GM11168 (cell line): ENCODE results near the gene PAFAH2.

Source experiments
- in situ Hi-C: fragments of 300-500 bp; cut with MboI; formaldehyde crosslinking; loops from one replicate; pipeline ENCODE4 v1.12.0; 2022; ENCODE audit warnings: low sequenced_read_pairs; ENCODE audit not compliant: unreplicated experiment

PAFAH2 gene

DNA sequence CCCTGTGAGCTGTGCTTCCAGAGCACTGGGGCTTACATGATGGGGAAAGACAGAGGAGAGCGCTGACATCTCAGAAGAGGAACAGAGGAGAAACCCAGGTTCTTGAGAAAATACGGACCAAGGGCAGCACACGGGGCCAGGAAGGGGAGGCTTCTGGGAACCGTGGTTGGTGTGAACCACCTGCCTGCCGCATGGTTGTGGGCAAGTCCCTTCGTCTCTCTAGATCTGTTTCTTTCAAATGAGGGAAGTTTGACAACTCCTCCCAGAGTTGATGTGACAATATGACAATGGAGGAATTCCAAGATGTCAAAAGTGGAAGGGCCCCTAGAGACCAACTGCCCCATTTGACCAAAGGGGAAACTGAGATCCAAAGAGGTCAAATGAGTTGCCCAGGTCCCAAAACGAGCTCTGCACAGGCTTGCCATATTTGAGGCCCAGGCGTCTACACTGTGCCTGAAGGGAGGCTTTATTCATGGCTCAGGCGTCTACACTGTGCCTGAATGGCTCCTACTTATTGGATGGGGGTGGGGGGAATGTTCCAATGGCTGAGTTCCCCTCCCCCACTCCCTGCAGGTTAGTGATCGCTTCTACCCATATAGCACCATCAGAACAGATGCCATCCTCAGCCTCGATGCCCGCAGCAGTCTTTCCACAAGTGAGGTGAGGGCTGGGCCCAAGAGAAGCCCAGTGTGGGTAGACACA is 34.9 kb upstream of the PAFAH2 start:
- in situ Hi-C loops: no loop called here

DNA sequence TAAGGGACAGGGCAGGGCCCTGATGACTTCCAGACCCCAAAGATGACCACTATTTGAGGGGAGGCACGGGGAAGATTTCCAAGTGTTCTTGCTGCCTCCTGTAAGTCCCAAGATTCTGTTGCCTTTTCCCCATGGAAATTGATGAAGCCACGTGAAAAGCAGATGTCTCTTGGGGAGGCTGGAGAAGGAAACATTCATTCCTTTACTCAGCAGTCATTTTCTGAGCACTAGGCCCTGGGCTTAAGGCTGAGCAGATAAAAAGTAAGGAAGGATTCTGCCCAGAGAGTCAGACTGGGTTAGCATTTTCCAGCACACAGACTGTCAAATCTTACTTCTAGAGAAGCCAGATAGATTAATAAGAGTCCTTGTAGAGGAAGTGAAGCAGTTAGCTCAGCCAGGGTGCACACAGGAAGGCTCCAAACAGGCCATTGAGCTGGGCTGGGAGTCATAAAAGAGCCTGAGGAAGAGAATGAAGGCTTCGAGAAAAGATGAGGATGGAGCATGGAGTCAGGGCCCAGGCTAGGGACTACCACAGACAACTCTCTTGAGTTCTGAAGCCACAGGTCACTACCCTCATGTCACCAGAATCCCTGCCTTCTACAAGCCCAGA is 33.9 kb upstream of the PAFAH2 start:
- in situ Hi-C loops: no loop called here

DNA sequence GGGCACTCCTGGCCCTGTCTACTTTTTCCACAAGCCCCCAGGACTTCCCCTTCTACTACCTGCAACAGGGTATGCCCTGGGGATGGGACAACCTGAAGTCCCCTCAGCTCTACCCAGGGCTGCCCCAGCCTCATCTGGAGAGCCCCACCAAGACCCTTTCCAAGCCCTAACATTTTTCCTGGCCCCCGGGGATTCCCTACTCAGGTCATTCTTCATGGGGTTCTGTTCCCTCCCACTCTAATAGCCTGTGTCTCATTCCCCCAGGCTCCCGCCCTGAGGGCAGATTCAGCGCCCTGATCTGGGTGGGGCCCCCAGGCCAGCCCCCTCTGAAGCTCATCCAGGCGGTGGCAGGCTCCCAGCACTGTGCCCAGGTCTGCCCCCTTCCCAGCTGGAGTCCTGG is 33.3 kb upstream of the PAFAH2 start:
- in situ Hi-C loops: no loop called here

DNA sequence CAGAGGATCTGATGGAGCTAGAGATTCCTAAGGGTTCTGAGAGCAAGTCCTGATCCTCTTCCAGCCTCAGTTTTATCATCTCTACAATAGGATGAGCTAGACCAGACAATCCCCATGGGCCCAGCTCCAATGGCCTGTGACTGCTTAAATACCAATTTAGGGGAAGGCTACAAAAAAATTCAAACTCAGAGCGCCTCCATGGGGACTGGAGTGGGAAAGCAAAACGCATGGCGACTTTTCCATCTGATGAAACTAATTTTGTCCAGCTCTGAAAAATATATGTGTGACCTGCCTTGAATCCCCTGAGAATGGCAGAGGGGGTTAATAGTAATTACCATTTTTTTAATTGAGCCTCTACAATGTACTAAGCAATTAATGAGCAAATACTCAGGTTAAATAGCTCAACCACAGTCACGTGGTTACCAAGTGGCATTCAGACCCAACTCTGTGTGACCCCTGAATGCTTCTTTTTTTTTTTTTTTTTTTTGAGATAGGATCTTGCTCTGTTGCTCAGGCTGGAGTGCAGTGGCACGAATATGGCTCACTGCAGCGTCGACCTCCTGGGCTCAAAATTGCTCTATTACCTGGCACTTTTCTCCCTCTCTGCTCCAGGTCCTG is 32.1 kb upstream of the PAFAH2 start:
- in situ Hi-C loops: no loop called here

DNA sequence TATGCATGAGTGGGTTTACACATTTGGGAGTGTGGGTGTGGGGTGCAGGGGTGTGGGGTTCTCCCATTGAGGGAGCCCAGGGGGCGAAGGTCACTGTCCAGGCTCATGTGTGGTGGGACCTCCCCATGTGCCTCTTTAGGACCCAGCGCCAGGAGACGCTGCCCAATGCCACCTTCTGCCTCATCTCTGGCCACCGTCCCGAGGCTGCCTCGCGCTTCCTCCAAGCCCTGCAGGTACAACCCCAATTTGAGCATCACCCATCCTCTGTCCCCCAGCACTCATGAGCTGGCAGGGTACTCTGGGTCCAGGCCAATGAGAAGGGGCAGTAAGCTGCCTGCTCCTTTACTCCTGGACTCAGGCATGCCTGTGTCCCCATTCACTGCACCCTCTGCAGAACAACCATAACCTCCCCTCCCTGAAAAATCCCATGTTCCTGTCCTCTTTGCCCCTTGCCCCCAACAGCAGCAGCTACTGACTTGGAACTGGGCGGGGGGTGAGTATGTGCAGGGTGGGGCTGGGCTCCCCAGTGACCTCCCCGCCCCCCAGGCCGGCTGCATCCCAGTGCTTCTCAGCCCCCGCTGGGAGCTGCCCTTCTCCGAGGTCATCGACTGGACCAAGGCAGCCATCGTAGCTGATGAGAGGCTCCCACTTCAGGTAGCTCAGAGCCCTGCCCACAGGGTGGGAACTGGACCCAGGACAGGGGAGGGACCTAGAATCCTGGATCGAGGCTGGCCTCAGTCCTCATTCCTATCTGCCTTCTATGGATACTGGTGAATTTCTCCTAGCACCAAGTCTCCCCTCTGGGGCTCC is 31.4 kb upstream of the PAFAH2 start:
- in situ Hi-C loops: no loop called here

DNA sequence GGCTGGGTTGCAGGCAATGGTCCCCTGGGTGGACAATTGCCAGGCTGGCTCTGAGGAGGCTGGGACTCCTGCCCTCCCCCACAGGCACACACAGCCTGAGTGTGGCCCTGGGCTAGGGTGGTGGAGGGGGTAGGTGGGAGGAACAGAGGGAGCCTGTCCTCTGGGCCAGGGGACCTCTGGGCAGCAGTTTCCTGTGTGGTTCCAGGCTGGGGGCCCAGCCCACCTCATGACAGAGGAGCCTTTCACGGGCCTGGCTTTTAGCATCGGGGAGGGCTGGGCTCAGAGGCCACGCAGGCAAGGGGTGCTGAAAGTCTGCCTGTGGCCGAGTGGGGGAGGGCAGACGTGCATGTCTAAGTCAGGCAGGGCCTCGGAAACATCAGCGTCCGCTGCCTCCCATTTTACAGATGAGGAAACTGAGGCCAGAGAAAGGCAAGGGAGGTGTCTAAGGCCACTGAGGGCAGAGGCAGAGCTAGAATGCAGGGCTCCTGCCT is 30.7 kb upstream of the PAFAH2 start:
- in situ Hi-C loops: no loop called here

DNA sequence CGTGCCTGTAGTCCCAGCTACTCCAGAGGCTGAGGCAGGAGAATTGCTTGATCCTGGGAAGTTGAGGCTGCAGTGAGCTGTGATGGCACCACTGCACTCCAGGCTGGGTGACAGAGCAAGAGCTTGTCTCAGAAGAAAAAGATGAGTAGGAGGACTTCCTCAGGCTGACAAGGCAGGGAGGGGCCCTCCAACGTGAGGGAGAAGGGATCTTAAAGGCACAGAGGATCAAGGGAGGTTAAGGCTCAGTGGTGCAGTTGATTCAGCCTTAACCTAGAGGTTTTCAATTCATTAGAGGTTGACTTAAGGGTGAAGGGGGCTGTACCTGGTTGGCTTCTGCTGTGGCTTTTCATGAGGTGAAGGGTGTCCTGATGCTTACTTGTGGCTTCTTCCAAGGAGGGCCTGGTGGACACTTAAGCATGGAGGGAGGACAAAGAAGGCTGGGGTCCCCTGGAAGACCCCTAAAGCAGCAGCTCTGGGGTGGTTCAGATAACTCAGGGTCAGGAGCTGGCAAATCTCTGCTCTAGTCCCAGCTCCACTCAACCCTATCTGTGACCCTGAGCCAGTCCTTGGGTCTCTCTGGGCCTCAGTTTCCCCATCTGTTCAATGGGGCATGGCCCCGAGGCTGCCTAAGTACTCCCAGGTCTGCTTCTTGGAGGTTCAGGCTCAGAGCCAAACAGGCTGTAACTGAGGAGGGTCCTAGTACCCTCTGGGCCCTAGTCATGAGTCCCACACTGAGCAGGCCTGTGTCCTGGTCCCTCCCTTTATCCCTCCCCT is 30.0 kb upstream of the PAFAH2 start:
- in situ Hi-C loops: no loop called here

DNA sequence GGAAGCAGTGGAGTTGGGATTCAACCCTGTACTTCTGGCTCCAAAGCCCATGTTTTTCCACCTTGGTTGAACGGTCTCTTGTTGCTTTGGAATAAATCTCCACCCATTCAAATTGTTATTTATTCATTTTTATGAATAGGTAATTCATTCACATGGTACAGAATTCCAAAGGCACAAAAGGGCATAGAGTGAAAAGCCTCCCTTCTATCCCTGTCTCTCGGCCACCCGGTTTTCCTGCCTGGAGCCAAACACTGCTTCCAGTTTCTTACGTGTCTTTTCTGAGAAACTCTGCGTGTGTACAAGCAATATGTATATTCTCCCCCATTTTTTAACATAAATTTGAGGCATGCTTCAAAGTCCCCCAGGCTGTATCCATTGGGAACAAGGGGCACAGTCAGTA is 27.7 kb upstream of the PAFAH2 start:
- in situ Hi-C loops: no loop called here

DNA sequence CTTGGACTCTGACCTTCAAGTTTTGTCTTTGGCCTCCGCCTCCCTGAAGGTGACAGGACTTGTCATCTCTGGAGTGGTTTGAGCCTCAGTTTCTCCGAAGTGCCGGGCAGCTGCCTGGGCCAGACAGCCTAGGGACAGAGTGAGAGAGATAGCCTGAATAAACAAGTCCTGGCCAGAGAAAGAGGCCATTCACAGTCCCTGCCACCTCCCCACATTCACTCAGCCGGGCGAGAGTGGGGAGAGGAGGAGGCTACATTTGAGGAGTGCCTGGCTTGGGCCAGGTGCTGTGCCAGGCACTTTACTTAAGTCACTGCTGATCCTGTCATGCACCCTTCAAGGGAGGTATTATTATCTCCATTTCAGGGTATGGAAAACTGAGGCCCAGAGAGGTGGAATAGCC is 27.2 kb upstream of the PAFAH2 start:
- in situ Hi-C loops: no loop called here

DNA sequence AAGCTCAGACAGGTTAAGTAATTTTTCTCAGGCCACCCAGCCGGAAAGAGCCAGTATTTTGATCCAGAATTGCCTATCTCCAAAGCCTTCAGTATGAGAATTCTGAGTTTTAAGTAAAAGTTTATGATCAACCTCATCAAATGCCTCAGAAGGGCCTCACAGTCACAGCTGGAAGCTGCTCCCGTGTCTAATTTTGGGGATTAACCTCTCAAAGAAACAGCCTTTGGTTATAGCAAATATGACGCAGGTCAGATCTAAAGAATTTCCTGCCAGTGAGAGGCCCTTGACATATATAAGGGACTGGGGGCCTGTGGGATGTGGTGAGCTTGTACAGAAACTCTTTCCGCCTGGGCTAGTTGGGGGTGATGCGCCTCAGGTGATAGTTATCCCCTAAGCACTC is 26.0 kb upstream of the PAFAH2 start:
- in situ Hi-C loops: no loop called here

DNA sequence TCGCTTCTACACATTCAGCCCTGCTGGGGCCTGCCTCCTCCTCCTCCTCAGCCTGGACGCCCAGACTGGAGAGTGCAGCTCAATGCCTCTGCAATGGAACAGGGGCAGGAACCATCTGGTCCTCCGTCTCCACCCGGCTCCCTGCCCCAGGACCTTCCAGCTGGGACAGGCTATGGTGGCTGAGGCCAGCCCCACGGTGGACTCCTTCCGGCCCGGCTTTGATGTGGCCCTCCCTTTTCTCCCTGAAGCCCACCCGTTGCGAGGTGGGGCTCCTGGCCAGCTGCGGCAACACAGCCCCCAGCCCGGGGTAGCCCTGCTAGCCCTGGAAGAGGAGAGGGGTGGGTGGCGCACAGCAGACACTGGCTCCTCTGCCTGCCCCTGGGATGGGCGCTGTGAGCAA is 25.1 kb upstream of the PAFAH2 start:
- in situ Hi-C loops: no loop called here

DNA sequence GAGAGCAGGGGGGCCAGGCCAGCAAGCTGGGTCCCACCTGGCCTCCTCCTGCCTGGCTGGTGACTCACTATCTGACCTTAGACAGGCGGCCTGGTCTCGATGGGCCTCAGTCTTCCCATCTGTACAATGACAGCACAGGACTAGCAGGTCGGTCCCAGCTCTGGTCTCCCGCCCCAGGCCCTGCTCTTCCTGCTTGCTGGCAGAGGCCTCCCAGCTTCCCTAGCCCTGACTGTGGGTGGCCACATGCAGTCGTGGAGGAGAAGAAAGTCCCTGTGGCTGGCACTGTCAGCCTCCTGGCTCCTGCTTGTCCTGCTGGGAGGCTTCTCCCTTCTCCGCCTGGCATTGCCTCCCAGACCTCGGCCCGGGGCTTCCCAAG is 24.5 kb upstream of the PAFAH2 start:
- in situ Hi-C loops: no loop called here

DNA sequence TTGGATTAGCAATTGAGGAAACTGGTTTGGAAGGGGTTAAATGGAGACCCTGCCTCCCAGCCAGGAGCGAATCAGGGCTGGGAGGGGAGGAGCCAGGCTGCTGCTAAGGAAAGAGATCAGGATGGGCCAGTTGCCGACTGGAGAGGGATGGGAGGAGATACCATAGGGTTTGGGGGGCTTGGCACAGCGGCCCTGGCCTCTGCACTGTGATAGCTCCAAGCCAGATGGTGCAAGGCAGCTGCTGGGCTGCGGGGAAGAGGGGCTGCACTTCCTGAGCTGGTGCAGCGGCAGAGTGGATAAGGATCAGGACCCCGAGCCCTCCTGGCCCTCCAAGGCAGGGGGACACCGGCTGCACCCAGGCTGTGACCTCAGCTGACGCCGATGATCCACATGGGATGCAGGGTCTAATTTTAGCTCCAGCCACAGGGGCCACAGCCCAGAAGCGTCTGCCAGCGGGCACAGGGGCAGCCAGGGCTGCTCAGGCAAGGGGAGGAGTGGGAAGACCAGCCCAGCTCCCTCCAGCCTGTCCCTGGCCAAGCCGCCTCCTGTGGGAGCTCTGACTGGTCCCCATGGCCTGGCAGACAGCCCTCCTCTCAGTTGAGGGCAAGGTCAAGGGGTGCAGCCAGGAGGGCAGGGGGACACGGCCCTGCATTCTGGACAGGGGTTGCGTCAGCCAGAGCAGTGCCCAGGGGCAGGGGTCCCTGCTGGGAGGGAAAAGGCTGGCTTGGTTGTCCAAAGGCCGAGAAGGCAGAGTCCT is 24.0 kb upstream of the PAFAH2 start, which contains the start of gene EXTL1:
EXTL1 (plus strand) TSS at position 129 of the 757 bp plus-strand sequence. CDS start 872 bp downstream, outside the sequence.
- in situ Hi-C loops: no loop called here

DNA sequence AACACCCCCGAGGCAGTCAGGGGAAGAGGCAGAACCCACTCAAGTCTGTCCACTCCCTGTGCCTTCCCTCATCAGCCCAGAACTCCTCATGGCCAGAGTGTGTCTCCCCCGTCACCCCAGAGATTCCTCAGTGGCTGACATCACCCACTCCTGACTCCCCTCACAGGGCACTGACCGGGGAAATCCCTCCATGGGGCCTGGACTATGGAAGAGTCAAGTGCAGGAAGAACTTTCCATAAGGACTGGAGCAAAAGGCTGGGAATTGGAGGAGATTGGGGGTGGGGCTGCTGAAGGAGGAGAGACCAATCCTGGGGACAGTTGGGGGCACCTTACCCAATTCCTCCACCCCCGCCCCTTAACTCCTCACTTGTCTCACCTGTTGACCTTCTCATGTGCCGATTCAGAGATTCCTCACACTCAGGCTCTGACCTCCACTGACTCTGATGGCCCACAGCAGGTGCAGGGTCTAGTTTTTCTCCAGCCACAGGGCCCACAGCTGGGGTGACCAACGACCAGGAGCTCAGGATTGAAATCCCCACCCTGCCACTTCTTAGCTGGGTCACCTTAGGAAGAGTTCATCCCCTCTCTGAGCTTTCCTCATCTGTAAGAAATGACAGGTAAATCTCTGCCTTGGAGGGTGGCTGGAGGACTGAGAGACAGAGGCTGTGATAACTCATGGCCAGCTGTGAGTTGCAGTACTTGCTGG is 23.2 kb upstream of the PAFAH2 start:
- in situ Hi-C loops: no loop called here

DNA sequence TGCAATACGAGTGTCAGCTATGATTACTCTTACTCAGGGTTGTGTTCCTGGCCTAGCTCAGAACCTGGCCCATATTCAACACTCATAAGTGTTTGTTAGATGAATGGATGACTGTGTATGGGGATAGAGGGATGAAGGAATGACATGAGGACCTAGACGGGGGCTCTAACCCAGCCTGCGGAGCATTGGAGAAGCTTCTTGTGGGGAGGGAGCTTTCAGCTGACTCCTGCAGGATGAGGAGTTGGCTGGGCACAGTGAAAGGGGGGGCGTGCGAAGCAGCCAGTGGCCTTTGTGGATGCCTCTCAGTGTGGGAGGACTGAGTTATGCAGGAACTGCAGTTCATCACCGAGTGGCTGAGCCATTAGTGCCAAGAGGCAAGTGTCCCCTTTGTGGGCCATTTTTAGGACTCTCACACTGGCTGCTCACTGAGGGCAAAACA is 22.5 kb upstream of the PAFAH2 start:
- in situ Hi-C loops: no loop called here

DNA sequence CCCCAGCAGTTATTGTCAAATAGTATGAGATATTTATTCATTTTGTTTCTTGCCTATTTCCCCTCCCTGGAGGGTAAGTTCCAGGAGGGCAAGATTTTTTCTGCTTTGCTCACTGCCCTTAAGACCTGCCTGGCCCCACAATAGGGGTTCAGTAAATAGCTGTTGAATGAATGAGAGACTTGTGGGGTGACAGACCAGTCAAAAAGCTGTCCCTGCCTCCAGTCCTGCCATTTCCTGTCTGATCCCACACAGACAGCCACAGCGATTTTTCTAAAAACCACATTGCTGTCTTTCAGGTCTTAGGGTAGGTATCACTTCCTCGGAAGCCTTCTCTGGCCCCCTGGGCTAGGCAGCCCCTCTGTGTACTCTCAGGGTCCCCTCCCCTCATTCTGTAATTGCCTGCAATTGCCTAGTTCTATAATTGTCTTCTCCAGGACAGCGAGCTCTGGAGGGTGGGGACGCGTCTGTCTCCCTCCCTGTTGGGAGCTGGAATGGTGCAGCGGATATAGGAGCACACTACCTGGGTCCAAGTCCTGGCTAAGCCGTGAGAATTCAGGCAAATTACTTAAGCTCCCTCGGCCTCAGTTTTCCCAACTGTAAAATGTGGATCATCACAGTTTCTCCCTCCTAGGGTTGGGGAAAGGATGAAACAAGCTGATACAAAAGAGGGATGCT is 21.9 kb upstream of the PAFAH2 start:
- in situ Hi-C loops: no loop called here

DNA sequence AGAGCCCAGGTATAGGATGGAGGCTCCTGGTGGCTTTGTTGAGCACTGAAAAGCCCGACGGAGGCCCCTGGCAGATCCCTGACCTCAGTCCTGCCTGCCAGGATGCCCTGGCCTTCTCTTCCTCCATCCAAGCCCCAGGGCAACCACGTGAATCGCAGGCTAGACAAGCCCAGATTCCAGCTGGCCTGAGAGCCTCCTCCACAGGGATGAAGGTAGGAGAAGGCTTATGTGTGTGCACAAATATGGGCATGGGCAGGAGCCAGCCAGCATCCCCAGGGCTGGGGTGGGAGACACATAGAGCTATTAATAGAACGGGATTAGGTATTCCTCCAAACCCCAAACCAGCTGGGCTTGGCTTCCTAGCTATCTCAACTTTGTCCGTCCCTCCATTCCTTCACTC is 19.7 kb upstream of the PAFAH2 start:
- in situ Hi-C loops: no loop called here

DNA sequence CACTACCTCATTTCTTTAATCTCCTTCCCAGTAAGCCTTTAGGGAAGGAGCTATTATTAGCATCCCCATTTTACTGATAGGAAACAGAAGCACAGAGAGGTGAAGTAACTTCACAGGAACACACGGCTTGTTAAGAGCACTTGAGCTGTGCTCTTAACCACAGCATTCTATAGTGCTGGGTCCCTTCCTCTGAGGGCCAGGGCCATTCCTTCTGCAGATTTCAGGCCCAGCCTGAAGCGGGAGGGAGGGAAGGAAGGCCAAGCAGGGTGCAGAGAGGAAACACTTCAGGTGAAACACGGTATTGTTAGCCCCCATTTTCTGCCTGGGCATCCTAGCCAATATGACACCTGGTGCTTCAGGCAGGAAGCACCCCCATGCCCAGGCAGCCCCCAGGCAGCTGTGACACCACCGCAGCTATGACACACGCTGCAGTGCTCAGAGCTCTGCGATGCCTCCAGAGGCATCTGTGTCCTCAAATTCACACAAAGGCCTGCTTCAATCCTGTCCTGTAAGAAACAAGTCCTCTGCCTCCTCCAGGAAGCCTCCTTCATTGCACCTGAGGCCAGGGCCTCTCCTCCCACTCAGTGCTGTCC is 19.2 kb upstream of the PAFAH2 start:
- in situ Hi-C loops: no loop called here
